D721Med (cell line): ENCODE results near the gene FGD5.

Experiments used
- DNase-seq: peaks from one replicate; pipeline ENCODE4 v3.0.0; 2011; ENCODE audit warnings: low spot score; ENCODE audit not compliant: insufficient read length
- FAIRE-seq: peaks from 2 replicates; lab custom pipeline; 2011; peaks lifted over from hg19 to GRCh38; lab: Jason Lieb, UNC
- CTCF ChIP-seq: IDR thresholded peaks from 2 replicates; pipeline ENCODE4 v1.5.1; 2012; ENCODE audit warnings: mild to moderate bottlenecking, control low read depth; ENCODE audit not compliant: insufficient read depth; ENCODE audit errors: missing control alignments

The FGD5 gene

GRCh38 chr3:14823393-14823792 is 4.6 kb downstream of the FGD5 start:
- TF ChIP-seq CTCF = no peak
- DNase-seq = no peak
- FAIRE-seq = no peak

DNA sequence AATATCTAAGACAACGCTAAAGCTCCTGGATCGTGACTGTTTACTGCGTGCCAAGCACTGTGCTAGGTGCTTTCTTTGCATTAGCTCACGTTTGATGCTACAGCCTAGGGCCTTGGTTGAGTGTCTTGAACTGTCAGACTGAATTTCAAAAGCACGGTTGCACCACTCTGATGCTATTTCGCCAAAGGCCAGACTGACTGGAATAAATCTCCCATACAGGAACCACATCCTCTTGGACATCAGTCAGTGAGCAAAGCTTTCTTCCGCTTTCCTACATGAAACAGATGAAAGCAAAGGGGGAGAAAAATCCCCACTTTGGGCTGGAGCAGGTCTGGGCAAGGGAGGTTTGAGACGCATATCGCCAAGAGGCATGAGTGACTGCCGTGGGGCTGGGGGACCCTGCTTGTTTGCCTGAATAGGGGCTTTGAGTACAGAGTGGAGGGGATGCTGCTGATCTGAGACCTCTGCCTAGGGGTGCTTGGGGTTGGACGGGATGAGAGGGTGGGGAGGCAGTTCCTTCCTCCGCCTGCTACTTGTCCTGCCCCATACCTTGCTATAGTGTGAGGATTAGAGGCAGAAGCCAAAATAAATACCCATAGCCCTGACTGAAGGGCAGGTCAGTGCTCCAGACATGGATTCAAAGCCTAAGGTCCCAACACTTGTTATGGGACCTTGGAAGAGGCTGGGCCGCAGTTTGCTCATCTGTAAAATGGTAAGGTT is 5.3 kb downstream of the FGD5 start:
- DNase-seq (no peak), FAIRE-seq (no peak)
- no peak for TF ChIP-seq CTCF

- DNase-seq = no peak
- TF ChIP-seq CTCF = no peak
- no peak for FAIRE-seq
These were observed 5.9 kb downstream of the FGD5 start for GRCh38 chr3:14824646-14825045.

DNA sequence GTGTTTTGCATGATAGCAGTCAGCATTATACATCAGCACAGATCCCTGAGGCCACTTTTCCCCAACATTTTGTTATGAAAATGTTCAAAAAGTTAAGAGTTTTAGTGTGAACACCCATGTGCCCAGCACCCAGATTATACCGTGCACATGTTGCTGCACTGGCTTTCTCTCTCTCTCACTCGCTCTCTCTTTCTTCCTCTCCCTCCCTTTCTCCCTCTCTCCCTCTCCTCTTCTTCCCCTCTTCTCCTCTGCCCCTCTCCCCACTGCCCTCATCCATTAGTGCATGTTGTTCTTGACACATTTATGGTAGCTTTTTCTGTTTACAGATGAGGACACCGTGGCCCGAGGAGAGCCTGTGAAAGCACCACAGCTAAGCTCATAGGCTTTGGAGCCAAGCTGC is 7.3 kb downstream of the FGD5 start:
- TF ChIP-seq CTCF = no peak
- DNase-seq = no peak
- no peak for FAIRE-seq

GRCh38 chr3:14827776-14828175 is 9.0 kb downstream of the FGD5 start:
- DNase-seq = no peak
- no peak for TF ChIP-seq CTCF
- FAIRE-seq = no peak

GRCh38 chr3:14829811-14830210 is 11.0 kb downstream of the FGD5 start:
- FAIRE-seq (no peak), DNase-seq (no peak)
- TF ChIP-seq CTCF = no peak

DNA sequence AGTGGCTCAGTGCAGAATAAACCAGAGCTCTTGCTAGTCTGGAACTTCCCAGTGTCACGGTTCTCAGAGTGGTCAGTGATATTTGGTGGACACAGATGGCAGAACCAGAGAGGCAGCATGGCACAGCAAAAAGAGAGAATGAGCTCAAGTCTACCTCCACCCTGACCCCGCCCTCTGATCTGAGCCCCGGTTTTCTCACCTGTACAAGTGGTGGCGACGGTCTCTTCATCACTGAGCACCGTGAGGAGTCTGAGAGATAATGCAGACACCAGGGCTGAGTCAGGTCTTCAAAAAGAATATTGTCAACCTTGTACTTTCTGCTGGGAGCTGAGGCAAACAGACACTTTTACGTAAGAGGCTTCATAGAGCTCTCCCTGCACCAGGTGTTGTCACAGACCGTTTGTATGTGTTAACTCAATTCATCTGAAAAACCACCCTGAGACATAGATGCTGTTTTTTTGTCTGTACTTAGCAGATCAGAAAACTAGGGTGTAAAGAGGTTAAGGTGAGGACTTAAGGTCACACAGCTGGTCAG is 13.2 kb downstream of the FGD5 start:
- DNase-seq (no peak), FAIRE-seq (no peak)
- TF ChIP-seq CTCF = no peak
